ENCODE measurements around the gene APOO.

Gene APOO

DNA sequence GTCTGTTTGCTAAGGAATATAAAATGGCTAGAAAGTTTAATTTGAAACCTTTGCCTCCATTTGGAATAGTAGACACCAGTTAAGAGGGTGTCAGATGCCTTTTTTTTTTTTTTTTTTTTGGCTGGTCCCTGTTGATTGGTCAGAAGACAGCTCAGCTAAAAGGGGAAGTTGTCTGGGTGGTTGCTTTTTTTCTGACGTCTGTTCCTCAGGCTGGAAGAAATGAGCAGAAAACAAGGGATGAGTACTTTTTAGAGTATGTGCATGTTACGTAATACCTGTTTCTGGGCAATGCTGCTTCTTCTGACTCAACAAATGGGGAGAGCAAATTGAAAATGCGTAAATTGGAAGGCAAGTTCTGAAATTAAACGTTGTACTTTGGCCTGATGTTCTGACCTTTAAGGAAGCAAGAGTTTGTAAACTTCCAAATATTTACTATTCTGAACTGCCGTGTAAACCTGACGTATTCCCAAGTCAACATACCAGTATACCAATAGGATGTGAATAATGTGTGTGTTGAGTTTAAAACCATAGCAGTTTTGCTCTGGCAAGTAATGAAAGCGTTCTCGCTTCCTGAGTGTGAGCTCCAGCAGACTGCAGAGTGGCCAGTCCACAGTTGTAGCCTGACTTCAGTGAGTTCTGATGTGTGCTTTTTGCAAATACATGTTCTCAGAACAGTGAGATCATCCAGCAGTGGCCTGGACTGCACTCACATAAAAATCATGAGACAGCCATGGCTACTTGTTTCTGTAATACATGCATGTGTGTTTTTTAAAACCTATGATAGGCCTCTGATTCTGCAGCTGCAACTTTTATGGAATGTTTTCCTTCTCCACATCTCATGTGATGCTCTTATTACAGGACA, 123.0 kb downstream of the APOO start:
- no peak for DNase-seq (ENCODE audit: low read depth)

DNA sequence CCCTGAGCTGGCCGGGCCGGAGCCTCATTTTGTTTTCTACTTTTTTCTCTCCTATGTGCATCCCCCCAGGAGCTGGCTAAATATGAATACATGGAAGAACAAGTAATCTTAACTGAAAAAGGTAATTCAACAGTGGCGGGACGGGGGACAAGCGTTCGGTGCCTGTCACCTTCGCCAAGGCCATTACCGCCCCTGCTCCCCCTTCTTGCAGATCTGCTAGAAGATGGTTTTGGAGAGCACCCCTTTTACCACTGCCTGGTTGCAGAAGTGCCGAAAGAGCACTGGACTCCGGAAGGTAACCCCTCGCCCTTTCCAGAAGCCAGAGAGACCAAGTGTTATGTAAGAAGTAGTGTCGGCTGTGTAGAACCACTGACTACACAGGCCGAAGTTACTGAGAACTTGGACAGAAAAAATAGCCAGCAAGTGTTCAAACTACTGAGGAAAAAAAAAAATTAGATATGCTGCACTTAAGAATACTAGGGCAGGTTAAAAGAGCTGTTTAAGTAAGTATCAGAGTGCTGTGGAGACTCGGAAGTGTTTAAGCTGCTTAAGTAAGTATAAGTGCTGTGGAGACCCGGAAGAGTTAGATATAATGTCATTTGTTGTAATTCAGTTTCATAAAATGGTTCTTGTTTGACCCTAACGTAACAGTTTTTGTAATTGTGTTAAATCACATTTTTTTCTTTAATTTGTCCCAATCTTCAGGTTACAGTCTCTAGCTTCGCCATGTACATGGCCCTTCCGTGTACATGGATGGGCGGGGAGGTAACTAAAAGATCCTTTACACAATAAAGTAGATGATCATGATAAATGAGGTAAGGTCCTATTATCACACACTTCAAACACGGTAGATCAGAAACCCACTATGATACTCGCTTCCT, 123.9 kb downstream of the APOO start:
- DNase-seq (ENCODE audit: low read depth) = no peak

All from T-helper 22 cell (primary cell).